PC-3 (cell line): ENCODE data around the gene DNAJC3. TPM values are rescaled to one million over a fixed set of nuclear protein-coding genes. Genes with fewer than 3 reads are reported as not detected.
A peak's percentile ranks its signal among the peaks of the same experiment; 100 is the strongest.

Experiments
- ATAC-seq: fragments of 200-7000 bp; cut with Tn5 transposase; 2 replicates; pipeline ENCODE4 v1.9.1; 2020; ENCODE audit warnings: mild to moderate bottlenecking, moderate library complexity
- BruUV-seq: library from RNA; stranded (reverse); fragments of 400-500 nt; replicated peaks from 2 replicates; lab custom pipeline; 2021; lab: Mats Ljungman, UMichigan
- CTCF ChIA-PET: fragments of 300-600 bp; sonication (Branson Sonifier 250); formaldehyde crosslinking; loops from one replicate; lab custom pipeline; 2022; ENCODE audit warnings: antibody characterized with exemption; lab: Charles Lee
- POLR2A ChIA-PET: fragments of 300-600 bp; sonication (Branson Sonifier 250); formaldehyde crosslinking; loops from one replicate; lab custom pipeline; 2022; ENCODE audit warnings: antibody characterized with exemption; ENCODE audit not compliant: unreplicated experiment; lab: Charles Lee
- DNase-seq: peaks from one replicate; pipeline ENCODE4 v3.0.0-alpha.2; 2015
- H2AFZ ChIP-seq: fragments of 300-600 bp; sonication (generic); 2 replicates; pipeline ENCODE4 v1.6.0; 2016; ENCODE audit warnings: antibody characterized with exemption, low read length
- H3F3A ChIP-seq: fragments of 300-600 bp; sonication (generic); one replicate; pipeline ENCODE4 v1.6.0; 2017; ENCODE audit warnings: antibody characterized with exemption, low read length, control low read depth, mild to moderate bottlenecking; ENCODE audit not compliant: unreplicated experiment
- H3K27ac ChIP-seq: fragments of 300-600 bp; sonication (generic); 2 replicates; pipeline ENCODE4 v1.5.1; 2016; ENCODE audit warnings: mild to moderate bottlenecking, low read length
- H3K27me3 ChIP-seq: fragments of 300-600 bp; sonication (generic); 2 replicates; pipeline ENCODE4 v1.6.1; 2016; ENCODE audit warnings: low read length, mixed read lengths
- H3K36me3 ChIP-seq: fragments of 300-600 bp; sonication (generic); 2 replicates; pipeline ENCODE4 v1.6.1; 2016; ENCODE audit warnings: low read depth, mixed run types, low read length, mixed read lengths
- H3K4me1 ChIP-seq: fragments of 300-600 bp; sonication (generic); 2 replicates; pipeline ENCODE4 v1.5.1; 2016; ENCODE audit warnings: low read length; ENCODE audit not compliant: insufficient read depth
- H3K4me2 ChIP-seq: fragments of 300-600 bp; sonication (generic); 2 replicates; pipeline ENCODE4 v1.6.0; 2016; ENCODE audit warnings: low read length
- H3K4me3 ChIP-seq: fragments of 300-600 bp; sonication (generic); 2 replicates; pipeline ENCODE4 v1.5.1; 2016; ENCODE audit warnings: mild to moderate bottlenecking, low read length, mixed read lengths
- H3K79me2 ChIP-seq: fragments of 300-600 bp; sonication (generic); 2 replicates; pipeline ENCODE4 v1.6.1; 2017; ENCODE audit warnings: low read length, mixed read lengths
- H3K9ac ChIP-seq: fragments of 300-600 bp; sonication (generic); 2 replicates; pipeline ENCODE4 v1.6.0; 2016; ENCODE audit warnings: mild to moderate bottlenecking, low read length
- H3K9me2 ChIP-seq: fragments of 300-600 bp; sonication (generic); replicated peaks from 2 replicates; pipeline ENCODE4 v1.6.1; 2016; ENCODE audit warnings: mixed run types, low read length, mixed read lengths
- H3K9me3 ChIP-seq: fragments of 300-600 bp; sonication (generic); 2 replicates; pipeline ENCODE4 v1.6.1; 2016; ENCODE audit warnings: low read length, mixed read lengths
- H4K20me1 ChIP-seq: fragments of 300-600 bp; sonication (generic); 2 replicates; pipeline ENCODE4 v1.6.1; 2016; ENCODE audit warnings: low read length, mixed read lengths
- CTCF ChIP-seq: fragments of 300-600 bp; sonication (generic); conservative IDR thresholded peaks from 2 replicates; pipeline ENCODE4 v1.5.1; 2017; ENCODE audit warnings: antibody characterized with exemption, low read depth, mild to moderate bottlenecking, low read length
- EZH2 ChIP-seq: fragments of 300-600 bp; sonication (generic); IDR thresholded peaks from one replicate; pipeline ENCODE4 v1.6.1; 2017; ENCODE audit warnings: antibody characterized with exemption, mild to moderate bottlenecking, low read length; ENCODE audit not compliant: unreplicated experiment
- EZH2phosphoT487 ChIP-seq: fragments of 300-600 bp; sonication (generic); IDR thresholded peaks from 2 replicates; pipeline ENCODE4 v1.6.1; 2018; ENCODE audit warnings: mild to moderate bottlenecking, antibody characterized with exemption, low read length, borderline replicate concordance
- intact Hi-C: fragments of 100-400 bp; cut with micrococcal nuclease; formaldehyde crosslinking; loops from 2 replicates; pipeline ENCODE4 v1.9.0; 2023
- total RNA-seq: library from RNA; depleted of rRNA; stranded (reverse); fragments of >200 nt; gene quantifications from 2 replicates; pipeline ENCODE4 v1.2.3, GENCODE V29; 2014

Gene DNAJC3
- total RNA-seq, 1 experiment from 2014 or later, result 20.5 TPM

- Histone ChIP-seq H3K4me1 (peaks cover 4% of the 10 kb centered on the region), H3F3A (no peaks in the 10 kb centered on the region), H3K36me3 (no peaks in the 10 kb centered on the region), H3K4me2 (peak overlapping the region; percentile 66), H3K9me2 (no peaks in the 10 kb centered on the region), H4K20me1 (no peaks in the 10 kb centered on the region), H3K4me3 (0 out of 2 replicates have a peak overlapping the region, but pooled peaks have one; percentile 35), H3K9me3 (no peaks in the 10 kb centered on the region), H3K9ac (no peak overlapping the region), H3K27ac (no peak overlapping the region), H3K27me3 (no peaks in the 10 kb centered on the region), H2AFZ (0 out of 2 replicates have a peak overlapping the region, but pooled peaks have one; percentile 26), H3K79me2 (no peaks in the 10 kb centered on the region)
- DNase-seq (no peak), ATAC-seq (no peak)
- intact Hi-C loops, result no loop called here
- POLR2A ChIA-PET, result no interaction called here
- no peak for TF ChIP-seq EZH2
- no peak for TF ChIP-seq EZH2phosphoT487
- TF ChIP-seq CTCF, result no peak
- CTCF ChIA-PET, result no interaction called here
- BruUV-seq, result no TSS peak
These were observed 34.8 kb upstream of the DNAJC3 start for GRCh38 chr13:95642028-95642621.

GRCh38 chr13:95642999-95643398 lies 33.9 kb upstream of the DNAJC3 start:
- TF ChIP-seq EZH2phosphoT487 (no peak), EZH2 (no peak), CTCF (no peak)
- Histone ChIP-seq H3K79me2 (no peaks in the 10 kb centered on the region), H3K9ac (no peak overlapping the region), H3K9me2 (no peaks in the 10 kb centered on the region), H3K36me3 (no peaks in the 10 kb centered on the region), H3K4me1 (peaks cover 4% of the 10 kb centered on the region), H3K27ac (no peak overlapping the region), H2AFZ (no peak overlapping the region), H3K9me3 (no peaks in the 10 kb centered on the region), H3K27me3 (no peaks in the 10 kb centered on the region), H3K4me3 (no peak overlapping the region), H4K20me1 (no peaks in the 10 kb centered on the region), H3F3A (no peaks in the 10 kb centered on the region), H3K4me2 (no peak overlapping the region)
- ATAC-seq (no peak), DNase-seq (no peak)
- no TSS peak for BruUV-seq
- ChIA-PET CTCF (no interaction called here), POLR2A (no interaction called here)
- intact Hi-C loops, result no loop called here

GRCh38 chr13:95643571-95643935 lies 33.4 kb upstream of the DNAJC3 start:
- ATAC-seq (no peak), DNase-seq (no peak)
- no TSS peak for BruUV-seq
- TF ChIP-seq EZH2 (no peak), CTCF (no peak), EZH2phosphoT487 (no peak)
- H3K27me3 ChIP-seq, result no peaks in the 10 kb centered on the region
- H4K20me1 ChIP-seq, result no peaks in the 10 kb centered on the region
- H2AFZ ChIP-seq, result no peak overlapping the region
- no peaks in the 10 kb centered on the region for H3K9me2 ChIP-seq
- H3K9ac ChIP-seq, result no peak overlapping the region
- H3F3A ChIP-seq, result no peaks in the 10 kb centered on the region
- no peaks in the 10 kb centered on the region for H3K9me3 ChIP-seq
- no peaks in the 10 kb centered on the region for H3K79me2 ChIP-seq
- peak overlapping the region; percentile 89; the same call in 1 of the 2 replicates for H3K4me2 ChIP-seq
- peaks cover 4% of the 10 kb centered on the region for H3K4me1 ChIP-seq
- no peaks in the 10 kb centered on the region for H3K36me3 ChIP-seq
- ChIA-PET POLR2A (no interaction called here), CTCF (no interaction called here)
- intact Hi-C loops, result no loop called here
- H3K4me3 ChIP-seq, result no peak overlapping the region
- no peak overlapping the region for H3K27ac ChIP-seq
